Osteoblast (primary cell): ENCODE results near the gene FAAP100. TPM values are rescaled to one million over a fixed set of nuclear protein-coding genes. Genes with fewer than 3 reads are reported as not detected.

ENCODE experiments used
- DNase-seq: peaks from one replicate; pipeline ENCODE4 v3.0.0; 2011; ENCODE audit warnings: low spot score, mixed read lengths; ENCODE audit not compliant: insufficient read length; ENCODE audit errors: missing footprints
- H2AFZ ChIP-seq: 2 replicates; pipeline ENCODE4 v1.6.0; 2011; ENCODE audit warnings: mild to moderate bottlenecking, low read length
- H3K27ac ChIP-seq: 2 replicates; pipeline ENCODE4 v1.5.1; 2011; ENCODE audit warnings: mild to moderate bottlenecking, low read depth, low read length, moderate library complexity
- H3K27me3 ChIP-seq: 2 replicates; pipeline ENCODE4 v1.6.0; 2012; ENCODE audit warnings: mild to moderate bottlenecking, control low read depth, inconsistent platforms, low read length, moderate library complexity; ENCODE audit not compliant: insufficient read depth
- H3K36me3 ChIP-seq: 2 replicates; pipeline ENCODE4 v1.5.1; 2011; ENCODE audit warnings: mild to moderate bottlenecking, low read length, control low read depth, moderate library complexity; ENCODE audit not compliant: insufficient read depth
- H3K4me1 ChIP-seq: 2 replicates; pipeline ENCODE4 v1.5.1; 2011; ENCODE audit warnings: mild to moderate bottlenecking, low read length, control low read depth, moderate library complexity; ENCODE audit not compliant: insufficient read depth
- H3K4me2 ChIP-seq: 2 replicates; pipeline ENCODE4 v1.6.0; 2011; ENCODE audit warnings: mild to moderate bottlenecking, low read length; ENCODE audit not compliant: insufficient read depth
- H3K4me3 ChIP-seq: fragments of 200-600 bp; sonication (generic); 3 replicates; pipeline ENCODE4 v1.5.1; 2012; ENCODE audit warnings: mild to moderate bottlenecking, low read length, inconsistent platforms; ENCODE audit not compliant: insufficient read depth
- H3K79me2 ChIP-seq: 2 replicates; pipeline ENCODE4 v1.6.0; 2012; ENCODE audit warnings: mild to moderate bottlenecking, low read length, control low read depth, inconsistent platforms; ENCODE audit not compliant: insufficient read depth
- H3K9me3 ChIP-seq: 2 replicates; pipeline ENCODE4 v1.5.1; 2011; ENCODE audit warnings: low read depth, low read length, control low read depth
- H4K20me1 ChIP-seq: 2 replicates; pipeline ENCODE4 v1.6.0; 2012; ENCODE audit warnings: mild to moderate bottlenecking, low read length, control low read depth; ENCODE audit not compliant: insufficient read depth
- CTCF ChIP-seq: IDR thresholded peaks from 2 replicates; pipeline ENCODE4 v1.5.1; 2011; ENCODE audit warnings: mild to moderate bottlenecking, low read depth, low read length, moderate library complexity; ENCODE audit errors: extremely low read depth
- total RNA-seq: library from RNA; depleted of rRNA; stranded (reverse); fragments of >200 nt; gene quantifications from 2 replicates; pipeline ENCODE4 v1.2.3, GENCODE V29; 2012

Gene FAAP100
- total RNA-seq, 1 donor: 44.5 TPM

GRCh38 chr17:81536299-81537290, 15.6 kb downstream of the FAAP100 start:
- Histone ChIP-seq H3K4me2 (no peak overlapping the region), H2AFZ (no peak overlapping the region)
- no peak for DNase-seq

GRCh38 chr17:81535480-81536298, 16.5 kb downstream of the FAAP100 start:
- DNase-seq: no peak
- Histone ChIP-seq H3K27me3 (peaks cover 13% of the 10 kb centered on the region), H3K4me2 (no peak overlapping the region), H2AFZ (no peak overlapping the region), H3K27ac (no peak overlapping the region), H3K4me3 (no peak overlapping the region), H3K4me1 (no peaks in the 10 kb centered on the region), H3K79me2 (no peaks in the 10 kb centered on the region), H3K36me3 (no peaks in the 10 kb centered on the region), H3K9me3 (no peaks in the 10 kb centered on the region), H4K20me1 (peaks cover 18% of the 10 kb centered on the region)
- TF ChIP-seq CTCF: no peak

More at GRCh38 chr17:81536299-81537290, 15.6 kb downstream of the FAAP100 start:
- Histone ChIP-seq H3K9me3 (no peaks in the 10 kb centered on the region), H3K79me2 (no peaks in the 10 kb centered on the region), H3K4me1 (no peaks in the 10 kb centered on the region), H3K4me3 (no peak overlapping the region), H4K20me1 (peaks cover 18% of the 10 kb centered on the region), H3K27me3 (peaks cover 13% of the 10 kb centered on the region), H3K27ac (no peak overlapping the region), H3K36me3 (peaks cover 7% of the 10 kb centered on the region)
- no peak for TF ChIP-seq CTCF

GRCh38 chr17:81535007-81535328, 17.2 kb downstream of the FAAP100 start:
- H3K4me1 ChIP-seq: no peaks in the 10 kb centered on the region
- H3K27ac ChIP-seq: no peak overlapping the region
- H3K79me2 ChIP-seq: no peaks in the 10 kb centered on the region
- no peak overlapping the region for H3K4me3 ChIP-seq
- H2AFZ ChIP-seq: no peak overlapping the region
- TF ChIP-seq CTCF: no peak
- no peak for DNase-seq
- no peaks in the 10 kb centered on the region for H3K36me3 ChIP-seq
- H3K4me2 ChIP-seq: no peak overlapping the region
- H4K20me1 ChIP-seq: peaks cover 18% of the 10 kb centered on the region
- H3K27me3 ChIP-seq: peaks cover 13% of the 10 kb centered on the region
- no peaks in the 10 kb centered on the region for H3K9me3 ChIP-seq
